K562 (cell line): ENCODE results near the gene AIG1. TPM values are rescaled to one million over a fixed set of nuclear protein-coding genes. Genes with fewer than 3 reads are reported as not detected.

Source experiments
- ATAC-seq: fragments of 200-7000 bp; cut with Tn5 transposase; 3 replicates; pipeline ENCODE4 v1.9.1; 2020; ENCODE audit warnings: moderate library complexity
- BruUV-seq: library from RNA; stranded (reverse); fragments of 400-500 nt; replicated peaks from 2 replicates; lab custom pipeline; 2021; lab: Mats Ljungman, UMichigan
- CTCF ChIA-PET: fragments of 300-600 bp; formaldehyde crosslinking; extraction: SDS; loops from one replicate; lab custom pipeline; 2021; ENCODE audit warnings: low intra/inter-chr PET ratio; lab: Yijun Ruan, JAX
- POLR2A ChIA-PET: fragments of 300-600, 350-650 bp; sonication (Branson Sonifier 250); formaldehyde crosslinking; extraction: SDS; loops from one replicate; lab custom pipeline; 2021; ENCODE audit warnings: antibody characterized with exemption, inconsistent platforms; lab: Yijun Ruan, JAX
- DNase-seq, 4 experiments: peaks; one replicate each; pipeline versions ENCODE4 v3.0.0 to v3.0.0-alpha.2; 2011 to 2018; ENCODE audit warnings: low spot score in 3 of 4, mixed read lengths in 3 of 4; ENCODE audit errors: extremely low read depth in 1 of 4
- FAIRE-seq: peaks from 2 replicates; lab custom pipeline; 2011; peaks lifted over from hg19 to GRCh38; lab: Jason Lieb, UNC
- H2AFZ ChIP-seq: 2 replicates; pipeline ENCODE4 v1.6.0; 2011; ENCODE audit warnings: low read depth, low read length, control low read depth, inconsistent platforms
- H3K27ac ChIP-seq: fragments of 200-600 bp; 3 replicates; pipeline ENCODE4 v1.8.0; 2011; ENCODE audit warnings: low read depth, mild to moderate bottlenecking, control low read depth, inconsistent platforms, low read length, moderate library complexity, mixed read lengths; ENCODE audit errors: extremely low read depth
- H3K27me3 ChIP-seq, 2 experiments: fragments of 300-600 bp in 1 of 2; 2 replicates in 1 of 2; 3 replicates in 1 of 2; pipeline versions ENCODE4 v1.6.0 to v1.8.0; 2011; ENCODE audit warnings: inconsistent platforms in 2 of 2, low read length in 2 of 2, mild to moderate bottlenecking in 1 of 2, mixed read lengths in 1 of 2, moderate library complexity in 1 of 2; ENCODE audit not compliant: control insufficient read depth in 2 of 2, insufficient read depth in 2 of 2
- H3K36me3 ChIP-seq: fragments of 300-600 bp; 3 replicates; pipeline ENCODE4 v1.8.0; 2011; ENCODE audit warnings: mild to moderate bottlenecking, low read length, inconsistent platforms; ENCODE audit not compliant: control insufficient read depth, insufficient read depth
- H3K4me1 ChIP-seq, 2 experiments: fragments of 200-600 bp in 1 of 2; replicated peaks in 1 of 2; 2 replicates in 1 of 2; 3 replicates in 1 of 2; pipeline versions ENCODE4 v1.5.1 to v1.8.0; 2011; ENCODE audit warnings: inconsistent platforms in 2 of 2, low read length in 2 of 2, mild to moderate bottlenecking in 1 of 2, mixed read lengths in 1 of 2, moderate library complexity in 1 of 2; ENCODE audit not compliant: control insufficient read depth in 2 of 2, insufficient read depth in 2 of 2
- H3K4me2 ChIP-seq: 2 replicates; pipeline ENCODE4 v1.6.1; 2011; ENCODE audit warnings: low read length, control low read depth, inconsistent platforms, mixed read lengths; ENCODE audit not compliant: insufficient read depth
- H3K4me3 ChIP-seq: fragments of 200-600 bp; sonication (generic), shearing (Covaris generic); 2 replicates; pipeline ENCODE4 v1.5.1; 2016; ENCODE audit warnings: control low read depth, inconsistent platforms
- H3K79me2 ChIP-seq: fragments of 200-600 bp; 3 replicates; pipeline ENCODE4 v1.8.0; 2011; ENCODE audit warnings: low read length, inconsistent platforms; ENCODE audit not compliant: control insufficient read depth, insufficient read depth
- H3K9ac ChIP-seq, 2 experiments: 2 replicates each; pipeline versions ENCODE4 v1.6.0 to v1.6.1; 2011; ENCODE audit warnings: low read depth in 2 of 2, low read length in 2 of 2, control low read depth in 1 of 2, inconsistent platforms in 1 of 2, mild to moderate bottlenecking in 1 of 2, mixed read lengths in 1 of 2; ENCODE audit not compliant: insufficient read depth in 1 of 2
- H3K9me1 ChIP-seq: one replicate; pipeline ENCODE4 v1.6.0; 2011; ENCODE audit warnings: inconsistent platforms, mild to moderate bottlenecking, low read length, moderate library complexity; ENCODE audit not compliant: control insufficient read depth, insufficient read depth
- H3K9me3 ChIP-seq: replicated peaks from 2 replicates; pipeline ENCODE4 v1.5.1; 2011; ENCODE audit warnings: low read depth, low read length, inconsistent platforms; ENCODE audit not compliant: control insufficient read depth, insufficient read depth
- H4K20me1 ChIP-seq: replicated peaks from 2 replicates; pipeline ENCODE4 v1.6.1; 2011; ENCODE audit warnings: low read length, inconsistent platforms, mixed read lengths; ENCODE audit not compliant: control insufficient read depth, insufficient read depth
- FUS ChIP-seq: fragments of 200-400 bp; formaldehyde crosslinking; optimal IDR thresholded peaks from 2 replicates; pipeline ENCODE3; 2017; ENCODE audit warnings: low read depth, low read length
- IRF2 ChIP-seq: sonication (generic); formaldehyde crosslinking; IDR thresholded peaks from 2 replicates; pipeline ENCODE4 v1.8.1; 2022; ENCODE audit warnings: mild to moderate bottlenecking, missing genetic modification reagents
- ZBTB49 ChIP-seq: sonication (generic); formaldehyde crosslinking; IDR thresholded peaks from 2 replicates; pipeline ENCODE4 v1.8.0; 2022; ENCODE audit warnings: missing genetic modification reagents, mild to moderate bottlenecking, borderline replicate concordance
- ZEB2 ChIP-seq: fragments of 450-650 bp; IDR thresholded peaks from 2 replicates; pipeline ENCODE4 v1.6.1; 2016
- ZNF511 ChIP-seq: sonication (generic); formaldehyde crosslinking; IDR thresholded peaks from 2 replicates; pipeline ENCODE4 v1.8.0; 2022; ENCODE audit warnings: mild to moderate bottlenecking, missing genetic modification reagents
- ZNF512 ChIP-seq: IDR thresholded peaks from 2 replicates; pipeline ENCODE4 v1.6.1; 2016; ENCODE audit warnings: missing genetic modification characterization, missing compliant biosample characterization
- WGBS: fragments of 100-300 bp; shearing (Covaris generic); methylation state at CpG from one replicate; pipeline ENCODE4 v1.1.6; 2016; ENCODE audit warnings: low coverage, mixed read lengths; ENCODE audit not compliant: insufficient coverage; ENCODE audit errors: missing lambda C conversion rate; 5-methylcytosine and 5-hydroxymethylcytosine counted together
- in situ Hi-C: fragments of 300-500 bp; cut with MboI; formaldehyde crosslinking; loops from 4 replicates; pipeline ENCODE4 v1.15.0; 2018; ENCODE audit warnings: inconsistent platforms, mixed read lengths
- intact Hi-C: fragments of 100-400 bp; cut with micrococcal nuclease; formaldehyde crosslinking; loops from 2 replicates; pipeline ENCODE4 v1.14.2; 2022
- polyA plus RNA-seq, 8 experiments: library from polyadenylated mRNA; depleted of rRNA in 4 of 8; stranded (reverse) in 5 of 8; unstranded in 3 of 8; fragments of >200 nt; fragmentation: Nextera tagmentation in 2 of 8; fragmentation: Illumina TruSeq in 1 of 8; extraction: Ambion mirVana in 2 of 8; extraction: Trizol in 1 of 8; gene quantifications; 2 replicates each; pipeline versions ENCODE4 v1.2.1 to v1.2.3, GENCODE V29; 2011 to 2014; ENCODE audit warnings: inconsistent platforms in 1 of 8, missing spikeins in 1 of 8
- total RNA-seq, 7 experiments: library from RNA; depleted of rRNA in 6 of 7; stranded (reverse); fragments of >200 nt in 6 of 7; fragmentation: Illumina TruSeq in 2 of 7; extraction: Trizol in 2 of 7; gene quantifications; 2 replicates each; pipeline versions ENCODE4 v1.2.1 to v1.2.3, GENCODE V29; 2011 to 2021; ENCODE audit warnings: low replicate concordance in 1 of 7

The AIG1 gene
- total and polyA plus RNA-seq, 9 of the 15 experiments (the other 6 are each of a cell fraction or from before 2014, with no cell fraction given) = 74.8 to 333 (median 127) TPM

GRCh38 chr6:143052282-143052681, 8.4 kb upstream of the AIG1 start (continued):
- TF ChIP-seq ZBTB49 (CRISPR knock-in tag) = no peak
- no peak for TF ChIP-seq ZNF511 (CRISPR knock-in tag)
- TF ChIP-seq FUS = no peak
- TF ChIP-seq IRF2 = no peak

- Histone ChIP-seq H3K9me3 (peaks cover 5% of the 10 kb centered on the region; the same call in 1 of the 2 replicates), H3K4me3 (no peak overlapping the region), H3K27me3 (no peaks in the 10 kb centered on the region), H3K9ac (no peak overlapping the region), H4K20me1 (no peaks in the 10 kb centered on the region), H3K36me3 (no peaks in the 10 kb centered on the region), H3K9me1 (no peaks in the 10 kb centered on the region), H2AFZ (no peak overlapping the region), H3K4me2 (no peak overlapping the region), H3K4me1 (peaks cover 0 to 4% of the 10 kb centered on the region in 2 experiments; a peak in 1 of 5 replicates), H3K27ac (no peak overlapping the region), H3K79me2 (no peaks in the 10 kb centered on the region)
- 25% methylated on average over 3 of the region's 3 CpGs for WGBS
- POLR2A ChIA-PET = no interaction called here
- no peak for DNase-seq
- ATAC-seq = no peak
- TF ChIP-seq ZEB2 = no peak
- TF ChIP-seq ZNF512 (tag) = peak; percentile 54; the same call in 1 of the 2 replicates
- no TSS peak for BruUV-seq
- FAIRE-seq = no peak
- in situ Hi-C loops (no loop called here), intact Hi-C loops (no loop called here)
- CTCF ChIA-PET = no interaction called here
These were observed 6.8 kb upstream of the AIG1 start for GRCh38 chr6:143053856-143054255.
